ENCODE data around the gene UNC13A. TPM values are rescaled to one million over a fixed set of nuclear protein-coding genes. Genes with fewer than 3 reads are reported as not detected.

Gene UNC13A
- total and polyA plus RNA-seq, 2 of the 13 experiments (the other 11 are each of a cell fraction or from before 2014, with no cell fraction given): 0.11 to 0.45 TPM

- TF ChIP-seq CEBPZ (IDR thresholded peaks at IDR 0.05; ENCODE audit: low read length) (no peak), TBP (CRISPR knock-in tag; IDR thresholded peaks at IDR 0.05) (no peak), HNF4G (IDR thresholded peaks at IDR 0.05; ENCODE audit: borderline replicate concordance, low read depth, low read length) (peak; percentile 71), HNF4G (CRISPR knock-in tag; IDR thresholded peaks at IDR 0.05; ENCODE audit: borderline replicate concordance, low read depth) (no peak), LCORL (IDR thresholded peaks at IDR 0.05) (no peak), LCORL (CRISPR knock-in tag; IDR thresholded peaks at IDR 0.05) (no peak), ERF (CRISPR knock-in tag; IDR thresholded peaks at IDR 0.05) (no peak), NFYB (CRISPR knock-in tag; IDR thresholded peaks at IDR 0.05) (no peak), ZNF414 (CRISPR knock-in tag; IDR thresholded peaks at IDR 0.05) (no peak), MATR3 (CRISPR knock-in tag; IDR thresholded peaks at IDR 0.05) (no peak), PHB2 (IDR thresholded peaks at IDR 0.05; ENCODE audit: partially characterized antibody) (no peak), MBNL3 (CRISPR knock-in tag; conservative IDR thresholded peaks at IDR 0.05) (no peak), MED8 (CRISPR knock-in tag; IDR thresholded peaks at IDR 0.05; ENCODE audit: insufficient replicate concordance) (no peak), ZNF562 (CRISPR knock-in tag; IDR thresholded peaks at IDR 0.05; ENCODE audit: borderline replicate concordance) (no peak), TCF12 (IDR thresholded peaks at IDR 0.05) (no peak), TCF12 (CRISPR knock-in tag; IDR thresholded peaks at IDR 0.05) (no peak), ZUFSP (CRISPR knock-in tag; IDR thresholded peaks at IDR 0.05; ENCODE audit: borderline replicate concordance) (no peak), ZNF317 (CRISPR knock-in tag; IDR thresholded peaks at IDR 0.05) (no peak), MTA1 (CRISPR knock-in tag; IDR thresholded peaks at IDR 0.05; ENCODE audit: borderline replicate concordance) (no peak), ZC3H13 (CRISPR knock-in tag; IDR thresholded peaks at IDR 0.05) (no peak), PBX2 (CRISPR knock-in tag; IDR thresholded peaks at IDR 0.05) (no peak), ZNF781 (CRISPR knock-in tag; IDR thresholded peaks at IDR 0.05; ENCODE audit: borderline replicate concordance, not compliant biosample characterization) (no peak), ZNF644 (CRISPR knock-in tag; IDR thresholded peaks at IDR 0.05; ENCODE audit: low read depth) (no peak)
Observed at GRCh38 chr19:17655751-17656472, 32.2 kb downstream of the UNC13A start (continued).

All from HepG2 (cell line).